ENCODE results near the gene FADS6.

GRCh38 chr17:74842146-74842598, 51.3 kb downstream of the FADS6 start:
- TF ChIP-seq, protein P1, sequence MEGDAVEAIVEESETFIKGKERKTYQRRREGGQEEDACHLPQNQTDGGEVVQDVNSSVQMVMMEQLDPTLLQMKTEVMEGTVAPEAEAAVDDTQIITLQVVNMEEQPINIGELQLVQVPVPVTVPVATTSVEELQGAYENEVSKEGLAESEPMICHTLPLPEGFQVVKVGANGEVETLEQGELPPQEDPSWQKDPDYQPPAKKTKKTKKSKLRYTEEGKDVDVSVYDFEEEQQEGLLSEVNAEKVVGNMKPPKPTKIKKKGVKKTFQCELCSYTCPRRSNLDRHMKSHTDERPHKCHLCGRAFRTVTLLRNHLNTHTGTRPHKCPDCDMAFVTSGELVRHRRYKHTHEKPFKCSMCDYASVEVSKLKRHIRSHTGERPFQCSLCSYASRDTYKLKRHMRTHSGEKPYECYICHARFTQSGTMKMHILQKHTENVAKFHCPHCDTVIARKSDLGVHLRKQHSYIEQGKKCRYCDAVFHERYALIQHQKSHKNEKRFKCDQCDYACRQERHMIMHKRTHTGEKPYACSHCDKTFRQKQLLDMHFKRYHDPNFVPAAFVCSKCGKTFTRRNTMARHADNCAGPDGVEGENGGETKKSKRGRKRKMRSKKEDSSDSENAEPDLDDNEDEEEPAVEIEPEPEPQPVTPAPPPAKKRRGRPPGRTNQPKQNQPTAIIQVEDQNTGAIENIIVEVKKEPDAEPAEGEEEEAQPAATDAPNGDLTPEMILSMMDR (IDR thresholded peaks at IDR 0.05; ENCODE audit: low read depth, low read length) = no peak
- TF ChIP-seq POLR2A (IDR thresholded peaks at IDR 0.05; ENCODE audit: extremely low read depth, insufficient read length) = no peak
- no peak for TF ChIP-seq MAX (IDR thresholded peaks at IDR 0.05; ENCODE audit: low read depth, low read length)
- no peak for TF ChIP-seq MYC (IDR thresholded peaks at IDR 0.05; ENCODE audit: low read depth, low read length)

Data from NB4 (cell line).